PC-3 (cell line): ENCODE measurements around the gene AK1. TPM values are rescaled to one million over a fixed set of nuclear protein-coding genes. Genes with fewer than 3 reads are reported as not detected.

Experiments
- ATAC-seq: fragments of 200-7000 bp; cut with Tn5 transposase; 2 replicates; pipeline ENCODE4 v1.9.1; 2020; ENCODE audit warnings: mild to moderate bottlenecking, moderate library complexity
- BruUV-seq: library from RNA; stranded (reverse); fragments of 400-500 nt; replicated peaks from 2 replicates; lab custom pipeline; 2021; lab: Mats Ljungman, UMichigan
- CTCF ChIA-PET: fragments of 300-600 bp; sonication (Branson Sonifier 250); formaldehyde crosslinking; loops from one replicate; lab custom pipeline; 2022; ENCODE audit warnings: antibody characterized with exemption; lab: Charles Lee
- POLR2A ChIA-PET: fragments of 300-600 bp; sonication (Branson Sonifier 250); formaldehyde crosslinking; loops from one replicate; lab custom pipeline; 2022; ENCODE audit warnings: antibody characterized with exemption; ENCODE audit not compliant: unreplicated experiment; lab: Charles Lee
- DNase-seq: peaks from one replicate; pipeline ENCODE4 v3.0.0-alpha.2; 2015
- H2AFZ ChIP-seq: fragments of 300-600 bp; sonication (generic); 2 replicates; pipeline ENCODE4 v1.6.0; 2016; ENCODE audit warnings: antibody characterized with exemption, low read length
- H3F3A ChIP-seq: fragments of 300-600 bp; sonication (generic); one replicate; pipeline ENCODE4 v1.6.0; 2017; ENCODE audit warnings: antibody characterized with exemption, low read length, control low read depth, mild to moderate bottlenecking; ENCODE audit not compliant: unreplicated experiment
- H3K27ac ChIP-seq: fragments of 300-600 bp; sonication (generic); 2 replicates; pipeline ENCODE4 v1.5.1; 2016; ENCODE audit warnings: mild to moderate bottlenecking, low read length
- H3K27me3 ChIP-seq: fragments of 300-600 bp; sonication (generic); 2 replicates; pipeline ENCODE4 v1.6.1; 2016; ENCODE audit warnings: low read length, mixed read lengths
- H3K36me3 ChIP-seq: fragments of 300-600 bp; sonication (generic); 2 replicates; pipeline ENCODE4 v1.6.1; 2016; ENCODE audit warnings: low read depth, mixed run types, low read length, mixed read lengths
- H3K4me1 ChIP-seq: fragments of 300-600 bp; sonication (generic); 2 replicates; pipeline ENCODE4 v1.5.1; 2016; ENCODE audit warnings: low read length; ENCODE audit not compliant: insufficient read depth
- H3K4me2 ChIP-seq: fragments of 300-600 bp; sonication (generic); 2 replicates; pipeline ENCODE4 v1.6.0; 2016; ENCODE audit warnings: low read length
- H3K4me3 ChIP-seq: fragments of 300-600 bp; sonication (generic); 2 replicates; pipeline ENCODE4 v1.5.1; 2016; ENCODE audit warnings: mild to moderate bottlenecking, low read length, mixed read lengths
- H3K79me2 ChIP-seq: fragments of 300-600 bp; sonication (generic); 2 replicates; pipeline ENCODE4 v1.6.1; 2017; ENCODE audit warnings: low read length, mixed read lengths
- H3K9ac ChIP-seq: fragments of 300-600 bp; sonication (generic); 2 replicates; pipeline ENCODE4 v1.6.0; 2016; ENCODE audit warnings: mild to moderate bottlenecking, low read length
- H3K9me2 ChIP-seq: fragments of 300-600 bp; sonication (generic); replicated peaks from 2 replicates; pipeline ENCODE4 v1.6.1; 2016; ENCODE audit warnings: mixed run types, low read length, mixed read lengths
- H3K9me3 ChIP-seq: fragments of 300-600 bp; sonication (generic); 2 replicates; pipeline ENCODE4 v1.6.1; 2016; ENCODE audit warnings: low read length, mixed read lengths
- H4K20me1 ChIP-seq: fragments of 300-600 bp; sonication (generic); 2 replicates; pipeline ENCODE4 v1.6.1; 2016; ENCODE audit warnings: low read length, mixed read lengths
- EZH2 ChIP-seq: fragments of 300-600 bp; sonication (generic); IDR thresholded peaks from one replicate; pipeline ENCODE4 v1.6.1; 2017; ENCODE audit warnings: antibody characterized with exemption, mild to moderate bottlenecking, low read length; ENCODE audit not compliant: unreplicated experiment
- EZH2phosphoT487 ChIP-seq: fragments of 300-600 bp; sonication (generic); IDR thresholded peaks from 2 replicates; pipeline ENCODE4 v1.6.1; 2018; ENCODE audit warnings: mild to moderate bottlenecking, antibody characterized with exemption, low read length, borderline replicate concordance
- intact Hi-C: fragments of 100-400 bp; cut with micrococcal nuclease; formaldehyde crosslinking; loops from 2 replicates; pipeline ENCODE4 v1.9.0; 2023
- total RNA-seq: library from RNA; depleted of rRNA; stranded (reverse); fragments of >200 nt; gene quantifications from 2 replicates; pipeline ENCODE4 v1.2.3, GENCODE V29; 2014
- TF ChIP-seq, protein P1 (sequence below): fragments of 300-600 bp; sonication (generic); conservative IDR thresholded peaks from 2 replicates; pipeline ENCODE4 v1.5.1; 2017; ENCODE audit warnings: antibody characterized with exemption, low read depth, mild to moderate bottlenecking, low read length

Gene AK1
- total RNA-seq, 1 experiment from 2014 or later = 79.1 TPM

DNA sequence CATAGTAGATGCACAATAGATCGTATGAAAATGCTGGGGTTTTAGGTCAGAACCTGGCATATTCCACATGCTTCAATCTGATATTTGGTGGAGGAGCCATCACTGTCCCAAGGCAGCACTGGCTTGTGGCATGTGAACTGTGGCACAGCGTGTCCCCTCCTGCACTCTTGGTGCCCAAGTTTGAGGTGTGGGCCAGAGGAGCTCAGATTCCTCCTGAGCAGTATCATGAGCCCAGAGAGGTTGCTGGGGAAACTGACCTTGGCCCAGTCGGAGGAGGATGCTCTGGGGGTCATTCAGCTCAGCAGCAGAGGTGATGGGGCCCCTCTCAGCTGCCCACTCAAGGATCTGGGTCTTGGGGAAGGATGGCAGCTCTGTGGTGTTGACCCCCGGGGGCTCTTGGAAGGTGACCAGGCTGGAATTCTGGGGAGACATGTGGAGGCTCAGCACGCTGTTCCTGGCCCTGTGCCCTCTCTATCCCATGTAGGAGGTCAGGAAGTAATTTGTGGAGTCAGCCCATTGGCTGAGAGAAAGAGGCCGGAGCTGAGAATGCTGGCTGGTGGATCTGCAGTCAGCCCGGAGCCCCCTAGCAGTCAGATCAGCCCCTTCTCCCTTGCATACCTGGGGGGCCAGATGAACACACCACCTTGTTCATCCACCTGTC lies 51.1 kb downstream of the AK1 start:
- TF ChIP-seq EZH2 = no peak
- TF ChIP-seq, protein P1, sequence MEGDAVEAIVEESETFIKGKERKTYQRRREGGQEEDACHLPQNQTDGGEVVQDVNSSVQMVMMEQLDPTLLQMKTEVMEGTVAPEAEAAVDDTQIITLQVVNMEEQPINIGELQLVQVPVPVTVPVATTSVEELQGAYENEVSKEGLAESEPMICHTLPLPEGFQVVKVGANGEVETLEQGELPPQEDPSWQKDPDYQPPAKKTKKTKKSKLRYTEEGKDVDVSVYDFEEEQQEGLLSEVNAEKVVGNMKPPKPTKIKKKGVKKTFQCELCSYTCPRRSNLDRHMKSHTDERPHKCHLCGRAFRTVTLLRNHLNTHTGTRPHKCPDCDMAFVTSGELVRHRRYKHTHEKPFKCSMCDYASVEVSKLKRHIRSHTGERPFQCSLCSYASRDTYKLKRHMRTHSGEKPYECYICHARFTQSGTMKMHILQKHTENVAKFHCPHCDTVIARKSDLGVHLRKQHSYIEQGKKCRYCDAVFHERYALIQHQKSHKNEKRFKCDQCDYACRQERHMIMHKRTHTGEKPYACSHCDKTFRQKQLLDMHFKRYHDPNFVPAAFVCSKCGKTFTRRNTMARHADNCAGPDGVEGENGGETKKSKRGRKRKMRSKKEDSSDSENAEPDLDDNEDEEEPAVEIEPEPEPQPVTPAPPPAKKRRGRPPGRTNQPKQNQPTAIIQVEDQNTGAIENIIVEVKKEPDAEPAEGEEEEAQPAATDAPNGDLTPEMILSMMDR = no peak
- CTCF ChIA-PET = interaction anchor here (0.6 kb wide), 1 partner anchor 25 kb away, joined by 6 read pairs; no protein-coding TSS in a partner anchor

DNA sequence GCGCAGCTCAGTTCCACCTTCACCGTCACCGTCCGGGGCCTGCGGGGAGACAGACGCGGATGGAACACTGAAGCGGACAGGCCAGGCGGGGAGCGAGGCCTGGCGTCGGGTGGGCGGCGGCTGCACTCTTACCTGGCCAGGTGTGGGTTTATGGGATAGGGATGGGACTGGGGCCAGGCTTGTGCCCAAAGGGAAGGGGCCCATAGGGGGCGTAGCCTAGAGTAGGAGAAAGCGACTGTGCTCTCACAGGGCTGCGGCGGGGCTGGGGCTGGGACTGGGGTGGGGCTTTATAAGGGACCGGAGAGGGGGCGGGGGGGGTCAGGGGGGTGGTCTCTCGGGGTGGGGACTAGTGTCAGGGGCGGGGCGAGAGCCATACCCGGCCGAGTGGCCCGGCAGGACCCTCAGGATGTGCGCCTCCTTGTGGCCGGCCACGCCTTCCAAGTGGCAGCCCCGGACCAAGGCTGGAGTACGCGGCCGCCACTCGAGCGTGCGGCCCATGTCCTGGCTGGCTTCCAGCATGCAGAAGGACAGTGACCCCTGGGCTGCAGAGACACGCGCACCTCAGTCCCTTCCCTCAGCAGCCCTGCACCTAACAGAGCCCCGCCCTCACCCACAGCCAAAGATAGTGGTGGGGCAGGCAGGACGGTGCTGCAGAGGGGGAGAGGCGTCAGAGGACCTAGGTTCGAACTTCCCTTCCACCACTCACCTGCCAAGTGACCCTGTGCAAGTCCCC lies 52.0 kb downstream of the AK1 start:
- CTCF ChIA-PET = no interaction called here
- no peak overlapping the region for H2AFZ ChIP-seq
- no peak overlapping the region for H3K4me2 ChIP-seq
- no peaks in the 10 kb centered on the region for H3K79me2 ChIP-seq
- H3F3A ChIP-seq = no peaks in the 10 kb centered on the region
- no peaks in the 10 kb centered on the region for H3K36me3 ChIP-seq
- POLR2A ChIA-PET = no interaction called here
- H3K9me3 ChIP-seq = no peaks in the 10 kb centered on the region
- H3K4me1 ChIP-seq = 0 out of 2 replicates have a peak, but pooled peaks cover 3% of the 10 kb centered on the region
- ATAC-seq (peak; percentile 27; the same call in 1 of the 2 replicates), DNase-seq (no peak)
- no TSS peak for BruUV-seq
- H3K27ac ChIP-seq = no peak overlapping the region
- H3K9ac ChIP-seq = no peak overlapping the region
- TF ChIP-seq EZH2phosphoT487 (no peak), EZH2 (no peak)
- TF ChIP-seq, protein P1 = peak; percentile 37; the same call in 1 of the 2 replicates
- intact Hi-C loops = no loop called here
- no peaks in the 10 kb centered on the region for H3K27me3 ChIP-seq
- no peaks in the 10 kb centered on the region for H4K20me1 ChIP-seq
- no peaks in the 10 kb centered on the region for H3K9me2 ChIP-seq
- H3K4me3 ChIP-seq = no peak overlapping the region

More for the DNA sequence above, 51.1 kb downstream of the AK1 start:
- Histone ChIP-seq H4K20me1 (no peaks in the 10 kb centered on the region), H3K9me2 (no peaks in the 10 kb centered on the region), H3K27ac (no peak overlapping the region), H3K79me2 (no peaks in the 10 kb centered on the region), H3K4me3 (no peak overlapping the region), H3K4me1 (0 out of 2 replicates have a peak, but pooled peaks cover 3% of the 10 kb centered on the region), H3F3A (no peaks in the 10 kb centered on the region), H2AFZ (no peak overlapping the region), H3K9ac (no peak overlapping the region), H3K36me3 (no peaks in the 10 kb centered on the region), H3K4me2 (no peak overlapping the region), H3K9me3 (no peaks in the 10 kb centered on the region), H3K27me3 (no peaks in the 10 kb centered on the region)
- no peak for ATAC-seq
- BruUV-seq = no TSS peak
- DNase-seq = no peak
- POLR2A ChIA-PET = no interaction called here
- intact Hi-C loops = no loop called here

DNA sequence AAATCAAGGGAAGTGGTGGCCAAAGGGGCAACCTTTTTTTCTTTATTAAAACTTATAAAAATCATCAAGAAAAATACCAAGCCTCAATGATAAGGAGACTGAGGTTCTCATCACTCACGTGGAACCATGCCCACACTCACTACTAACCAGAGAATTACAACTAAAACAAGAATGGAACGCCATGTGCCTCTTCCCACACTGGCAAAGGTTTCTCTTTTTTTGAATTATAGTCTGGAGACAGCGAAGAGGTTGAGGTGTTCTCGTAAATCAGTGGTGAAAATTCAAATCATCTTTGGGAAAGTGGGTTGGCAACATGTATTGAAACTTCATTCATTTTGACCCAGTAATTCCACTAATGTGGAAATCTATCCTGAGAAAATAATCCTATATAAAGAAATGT lies 55.4 kb downstream of the AK1 start:
- Histone ChIP-seq H3K9ac (no peak overlapping the region), H4K20me1 (no peaks in the 10 kb centered on the region), H3K4me3 (no peak overlapping the region), H3K79me2 (no peaks in the 10 kb centered on the region), H3K27me3 (no peaks in the 10 kb centered on the region), H3K9me3 (no peaks in the 10 kb centered on the region), H3K4me2 (no peak overlapping the region), H3K36me3 (no peaks in the 10 kb centered on the region), H3F3A (no peaks in the 10 kb centered on the region), H3K4me1 (no peaks in the 10 kb centered on the region), H3K27ac (no peak overlapping the region), H2AFZ (no peak overlapping the region), H3K9me2 (no peaks in the 10 kb centered on the region)
- no TSS peak for BruUV-seq
- intact Hi-C loops = no loop called here
- DNase-seq (no peak), ATAC-seq (no peak)
- TF ChIP-seq EZH2phosphoT487 = no peak
- CTCF ChIA-PET = no interaction called here
- POLR2A ChIA-PET = no interaction called here
